Loucy (cell line): ENCODE data around the gene PLCL2.

ENCODE experiments used
- H2AFZ ChIP-seq: fragments of 200-600 bp; sonication (generic); 2 replicates; pipeline ENCODE4 v1.6.0; 2016; ENCODE audit warnings: antibody characterized with exemption, mild to moderate bottlenecking, low read length, moderate library complexity
- H3F3A ChIP-seq: fragments of 200-600 bp; 2 replicates; pipeline ENCODE4 v1.6.0; 2016; ENCODE audit warnings: antibody characterized with exemption, low read depth, mild to moderate bottlenecking
- H3K27me3 ChIP-seq: fragments of 200-600 bp; sonication (generic); 2 replicates; pipeline ENCODE4 v1.6.1; 2014; ENCODE audit warnings: low read length, mild to moderate bottlenecking; ENCODE audit not compliant: insufficient read depth, poor library complexity, severe bottlenecking
- H3K36me3 ChIP-seq: fragments of 200-600 bp; sonication (generic); 2 replicates; pipeline ENCODE4 v1.6.1; 2016; ENCODE audit warnings: low read length; ENCODE audit not compliant: insufficient read depth
- H3K4me1 ChIP-seq: fragments of 200-600 bp; sonication (generic); 2 replicates; pipeline ENCODE4 v1.5.1; 2014; ENCODE audit warnings: low read length, mild to moderate bottlenecking; ENCODE audit not compliant: insufficient read depth, poor library complexity, severe bottlenecking
- H3K4me2 ChIP-seq: fragments of 200-600 bp; sonication (generic); 2 replicates; pipeline ENCODE4 v1.6.0; 2014; ENCODE audit warnings: antibody characterized with exemption, low read length, low read depth, mild to moderate bottlenecking; ENCODE audit not compliant: poor library complexity, severe bottlenecking
- H3K4me3 ChIP-seq: fragments of 200-600 bp; sonication (generic); 2 replicates; pipeline ENCODE4 v1.5.1; 2014; ENCODE audit warnings: low read length, mild to moderate bottlenecking, mixed read lengths; ENCODE audit not compliant: poor library complexity, severe bottlenecking
- H3K79me2 ChIP-seq: fragments of 200-600 bp; sonication (generic); 2 replicates; pipeline ENCODE4 v1.6.1; 2014; ENCODE audit warnings: low read length; ENCODE audit not compliant: insufficient read depth
- H3K9ac ChIP-seq: fragments of 200-600 bp; sonication (generic); 2 replicates; pipeline ENCODE4 v1.6.0; 2014; ENCODE audit warnings: mild to moderate bottlenecking, low read depth, low read length, moderate library complexity; ENCODE audit not compliant: poor library complexity, severe bottlenecking
- H3K9me2 ChIP-seq: fragments of 200-600 bp; sonication (generic); replicated peaks from 2 replicates; pipeline ENCODE4 v1.6.1; 2016; ENCODE audit warnings: low read depth, low read length, mixed read lengths
- H3K9me3 ChIP-seq: fragments of 200-600 bp; sonication (generic); 2 replicates; pipeline ENCODE4 v1.6.1; 2014; ENCODE audit warnings: mild to moderate bottlenecking, antibody characterized with exemption, low read length, low read depth; ENCODE audit not compliant: insufficient read depth
- H4K20me1 ChIP-seq: fragments of 200-600 bp; sonication (generic); 2 replicates; pipeline ENCODE4 v1.6.0; 2014; ENCODE audit warnings: antibody characterized with exemption, low read length, mild to moderate bottlenecking; ENCODE audit not compliant: insufficient read depth, poor library complexity, severe bottlenecking
- EZH2phosphoT487 ChIP-seq: fragments of 200-600 bp; IDR thresholded peaks from 2 replicates; pipeline ENCODE4 v1.6.1; 2018; ENCODE audit warnings: antibody characterized with exemption, mild to moderate bottlenecking, moderate library complexity, borderline replicate concordance
- TF ChIP-seq, protein P1 (sequence below): fragments of 200-600 bp; sonication (generic); conservative IDR thresholded peaks from 2 replicates; pipeline ENCODE4 v1.5.1; 2014; ENCODE audit warnings: mild to moderate bottlenecking, antibody characterized with exemption, low read length

PLCL2 gene

DNA sequence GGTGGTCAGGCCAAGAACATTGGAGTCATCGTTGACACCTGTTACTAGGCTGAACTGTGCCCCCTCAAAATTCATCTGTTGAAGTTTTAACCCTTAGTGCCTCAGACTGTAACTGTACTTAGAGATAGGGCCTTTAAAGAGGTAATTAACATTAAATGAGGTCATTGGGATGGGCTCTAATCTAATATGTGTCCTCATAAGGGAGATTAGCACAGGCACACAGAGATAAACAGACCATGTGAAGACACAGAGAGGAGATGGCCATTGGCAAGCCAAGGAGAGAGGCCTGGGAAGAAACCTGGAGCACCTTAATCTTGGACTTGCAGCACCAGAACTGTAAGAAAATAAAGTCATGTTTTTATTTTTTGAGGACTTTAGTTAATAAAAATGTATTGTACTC is 59.6 kb downstream of the PLCL2 start:
- no peaks in the 10 kb centered on the region for H3K27me3 ChIP-seq
- H3F3A ChIP-seq, result no peaks in the 10 kb centered on the region
- no peaks in the 10 kb centered on the region for H3K36me3 ChIP-seq
- H3K4me1 ChIP-seq, result peaks cover 38% of the 10 kb centered on the region
- no peaks in the 10 kb centered on the region for H3K9me2 ChIP-seq
- H4K20me1 ChIP-seq, result peaks cover 3% of the 10 kb centered on the region
- no peak overlapping the region for H2AFZ ChIP-seq
- H3K9me3 ChIP-seq, result no peaks in the 10 kb centered on the region
- H3K9ac ChIP-seq, result no peak overlapping the region
- no peak overlapping the region for H3K4me2 ChIP-seq
- H3K79me2 ChIP-seq, result peaks cover 21% of the 10 kb centered on the region; the same call in 1 of the 2 replicates
- TF ChIP-seq, protein P1, sequence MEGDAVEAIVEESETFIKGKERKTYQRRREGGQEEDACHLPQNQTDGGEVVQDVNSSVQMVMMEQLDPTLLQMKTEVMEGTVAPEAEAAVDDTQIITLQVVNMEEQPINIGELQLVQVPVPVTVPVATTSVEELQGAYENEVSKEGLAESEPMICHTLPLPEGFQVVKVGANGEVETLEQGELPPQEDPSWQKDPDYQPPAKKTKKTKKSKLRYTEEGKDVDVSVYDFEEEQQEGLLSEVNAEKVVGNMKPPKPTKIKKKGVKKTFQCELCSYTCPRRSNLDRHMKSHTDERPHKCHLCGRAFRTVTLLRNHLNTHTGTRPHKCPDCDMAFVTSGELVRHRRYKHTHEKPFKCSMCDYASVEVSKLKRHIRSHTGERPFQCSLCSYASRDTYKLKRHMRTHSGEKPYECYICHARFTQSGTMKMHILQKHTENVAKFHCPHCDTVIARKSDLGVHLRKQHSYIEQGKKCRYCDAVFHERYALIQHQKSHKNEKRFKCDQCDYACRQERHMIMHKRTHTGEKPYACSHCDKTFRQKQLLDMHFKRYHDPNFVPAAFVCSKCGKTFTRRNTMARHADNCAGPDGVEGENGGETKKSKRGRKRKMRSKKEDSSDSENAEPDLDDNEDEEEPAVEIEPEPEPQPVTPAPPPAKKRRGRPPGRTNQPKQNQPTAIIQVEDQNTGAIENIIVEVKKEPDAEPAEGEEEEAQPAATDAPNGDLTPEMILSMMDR, result no peak
- no peak for TF ChIP-seq EZH2phosphoT487
- H3K4me3 ChIP-seq, result no peak overlapping the region

DNA sequence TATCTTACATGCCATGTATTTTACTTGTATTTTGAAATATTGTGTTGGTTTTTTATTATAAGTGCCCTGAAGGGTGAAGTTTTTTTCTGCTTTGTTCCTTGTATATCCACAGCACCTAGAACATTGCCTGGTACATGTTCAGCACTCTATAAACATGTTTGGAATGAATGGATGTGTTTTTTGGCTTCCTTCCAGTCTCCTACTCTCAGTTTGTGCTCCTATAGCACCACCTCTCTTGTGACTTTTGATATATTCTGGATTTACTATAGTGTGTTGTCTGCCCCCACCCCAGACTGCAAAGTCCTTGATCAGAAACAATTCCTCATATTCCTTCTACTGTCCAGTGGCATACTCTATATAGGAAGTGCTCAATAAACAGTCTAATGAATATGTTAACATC is 60.6 kb downstream of the PLCL2 start:
- peaks cover 3% of the 10 kb centered on the region for H4K20me1 ChIP-seq
- H2AFZ ChIP-seq, result no peak overlapping the region
- no peak overlapping the region for H3K4me2 ChIP-seq

DNA sequence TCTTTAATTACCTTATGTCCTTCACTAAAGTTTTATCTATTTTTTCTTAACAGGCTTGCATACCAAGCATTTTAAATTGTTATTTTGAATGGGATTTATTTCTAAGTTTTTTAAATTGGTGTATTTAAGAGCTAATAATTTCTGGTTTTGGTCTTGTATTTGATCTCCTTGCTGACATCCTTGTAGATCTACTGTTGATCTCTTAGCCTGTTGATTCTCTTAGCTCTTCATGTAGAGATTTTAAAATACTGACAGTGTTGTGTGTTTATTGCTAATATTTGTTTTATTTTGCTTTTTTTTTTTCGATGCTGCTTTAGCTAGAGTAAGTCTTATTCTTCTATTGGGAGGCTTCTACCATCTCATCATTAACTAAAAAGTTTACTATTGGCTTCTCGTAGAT is 65.5 kb downstream of the PLCL2 start:
- Histone ChIP-seq H3K79me2 (0 out of 2 replicates have a peak, but pooled peaks cover 12% of the 10 kb centered on the region), H3K9me2 (no peaks in the 10 kb centered on the region), H3K4me3 (no peak overlapping the region), H3K27me3 (no peaks in the 10 kb centered on the region), H3K4me2 (no peak overlapping the region), H3K4me1 (peaks cover 3% of the 10 kb centered on the region), H3K36me3 (no peaks in the 10 kb centered on the region), H2AFZ (no peak overlapping the region), H4K20me1 (no peaks in the 10 kb centered on the region), H3K9ac (no peak overlapping the region), H3F3A (no peaks in the 10 kb centered on the region), H3K9me3 (no peaks in the 10 kb centered on the region)
- no peak for TF ChIP-seq EZH2phosphoT487
- TF ChIP-seq, protein P1, result no peak

More for the DNA sequence above, 60.6 kb downstream of the PLCL2 start:
- H3K9ac ChIP-seq, result no peak overlapping the region
- no peaks in the 10 kb centered on the region for H3K27me3 ChIP-seq
- no peak for TF ChIP-seq EZH2phosphoT487
- TF ChIP-seq, protein P1, result no peak
- H3K4me3 ChIP-seq, result no peak overlapping the region
- H3K4me1 ChIP-seq, result peaks cover 29% of the 10 kb centered on the region
- no peaks in the 10 kb centered on the region for H3K9me2 ChIP-seq
- peaks cover 21% of the 10 kb centered on the region; the same call in 1 of the 2 replicates for H3K79me2 ChIP-seq
- H3K36me3 ChIP-seq, result no peaks in the 10 kb centered on the region
- H3K9me3 ChIP-seq, result no peaks in the 10 kb centered on the region
- H3F3A ChIP-seq, result no peaks in the 10 kb centered on the region
